Heart left ventricle (tissue), 16 donors: ENCODE results near the gene VPS26A. TPM values are rescaled to one million over a fixed set of nuclear protein-coding genes. Genes with fewer than 3 reads are reported as not detected.
A peak's percentile ranks its signal among the peaks of the same experiment; 100 is the strongest.

ENCODE experiments used
- ATAC-seq, 4 donors: fragments of 200-7000 bp; cut with Tn5 transposase; one replicate each; pipeline ENCODE4 v1.9.1; 2020 to 2022; ENCODE audit warnings: moderate library complexity in 4 of 4, mild to moderate bottlenecking in 3 of 4, moderate number of reproducible peaks in 1 of 4
- DNase-seq, 5 donors: peaks; one replicate each; pipeline ENCODE4 v3.0.0-alpha.2; 2020
- H3K27ac ChIP-seq, 12 donors: fragments of 200-600 bp; sonication (generic) in 4 of 12; one replicate each; pipeline versions ENCODE4 v1.5.0 to v1.8.0; 2016 to 2022; ENCODE audit warnings: mild to moderate bottlenecking in 2 of 12
- H3K27me3 ChIP-seq, 9 donors: fragments of 200-600 bp; sonication (generic) in 2 of 9; one replicate each; pipeline versions ENCODE4 v1.5.1 to v1.8.0; 2016 to 2022; ENCODE audit warnings: mild to moderate bottlenecking in 3 of 9
- H3K36me3 ChIP-seq, 9 donors: fragments of 200-600 bp; sonication (generic) in 2 of 9; one replicate each; pipeline versions ENCODE4 v1.5.0 to v1.8.0; 2018 to 2022; ENCODE audit warnings: mild to moderate bottlenecking in 2 of 9
- H3K4me1 ChIP-seq, 12 donors: fragments of 200-600 bp; sonication (generic) in 4 of 12; one replicate each; pipeline versions ENCODE4 v1.5.0 to v1.8.0; 2016 to 2022; ENCODE audit warnings: mild to moderate bottlenecking in 3 of 12
- H3K4me3 ChIP-seq, 12 donors: fragments of 200-600 bp; sonication (generic) in 4 of 12; one replicate each; pipeline versions ENCODE4 v1.5.0 to v1.8.0; 2017 to 2022; ENCODE audit warnings: mild to moderate bottlenecking in 9 of 12, moderate library complexity in 4 of 12
- H3K9me3 ChIP-seq, 12 donors: fragments of 200-600 bp; sonication (generic) in 4 of 12; one replicate each; pipeline versions ENCODE4 v1.5.0 to v1.8.0; 2016 to 2022; ENCODE audit warnings: mild to moderate bottlenecking in 1 of 12
- POLR2A ChIP-seq, 2 donors: fragments of 450-650 bp; IDR thresholded peaks; one replicate each; pipeline ENCODE4 v1.6.1; 2017; ENCODE audit warnings: antibody characterized with exemption in 2 of 2, mild to moderate bottlenecking in 2 of 2, moderate library complexity in 2 of 2
- WGBS, 4 donors: extraction: QIAGEN DNeasy Blood & Tissue Kit in 2 of 4; methylation state at CpG; one replicate each; pipeline versions ENCODE4 v1.1.5 to v1.1.7; 2013 to 2018; 5-methylcytosine and 5-hydroxymethylcytosine counted together
- intact Hi-C, 10 donors: fragments of 100-400 bp; cut with DNase I; formaldehyde crosslinking; loops; one replicate each; pipeline versions ENCODE4 v1.11.1 to v1.14.2; 2022
- polyA plus RNA-seq, 2 donors: library from polyadenylated mRNA; stranded (reverse); fragments of 200-250 nt; gene quantifications; one replicate each; pipeline ENCODE4 v1.2.3, GENCODE V29; 2013
- total RNA-seq, 9 donors: library from RNA; depleted of rRNA in 2 of 9; stranded (reverse); fragments of >200 nt in 2 of 9; fragmentation: NEBNext Ultra II Directional in 3 of 9; extraction: Animal tissue kit (Norgen Biotek cat#: 25700) in 3 of 9; gene quantifications; one replicate each; pipeline versions ENCODE4 v1.1.0 to v1.2.4, GENCODE V29; 2016 to 2023
- TF ChIP-seq, protein P1 (sequence below), 12 donors: fragments of 200-600 bp; sonication (generic) in 4 of 12; IDR thresholded peaks; one replicate each; pipeline versions ENCODE4 v1.5.0 to v1.8.0; 2018 to 2022; ENCODE audit warnings: antibody characterized with exemption in 12 of 12, mild to moderate bottlenecking in 5 of 12
- donor health status: ischemic (EF 13 %, LVEDD 7.1; RV severe dilation, severe dysfunction).
- donor health status: healthy with polysubstance abuse.
- donor health status: DM: no; HTN: yes; CAD: no.
- donor health status: DM: no; HTN: no; CAD: no.
- donor health status: ischemic (EF 25% LVEDD 6.9; RV normal size, moderate dysfunction).
- donor health status: ischemic (EF 25% LVEDD 5.7; RV mildly dilated, moderate dysfunction).
- donor health status: healthy.
- donor health status: DM: yes; HTN: yes; CAD: no.
- donor health status: ischemic (EF 35%, LVEDD 5.7; RV mildly dilated, moderate dysfunction).
- donor health status: nonischemic (EF 11% LVEDD 7.7; RV severe dilation, severe dysfunction).
- donor health status: DM: yes; HTN: yes; CAD: no.
- donor health status: PGD.
- donor health status: ischemic (EF 29% LVEDD 5.4; RV normal size, mild dysfunction).
- donor health status: nonischemic (EF 23%, LVEDD 6.1; RV moderate dilation, normal function).

VPS26A gene
- total and polyA plus RNA-seq, 11 donors, result 15.5 to 42.3 (median 34.4) TPM

DNA sequence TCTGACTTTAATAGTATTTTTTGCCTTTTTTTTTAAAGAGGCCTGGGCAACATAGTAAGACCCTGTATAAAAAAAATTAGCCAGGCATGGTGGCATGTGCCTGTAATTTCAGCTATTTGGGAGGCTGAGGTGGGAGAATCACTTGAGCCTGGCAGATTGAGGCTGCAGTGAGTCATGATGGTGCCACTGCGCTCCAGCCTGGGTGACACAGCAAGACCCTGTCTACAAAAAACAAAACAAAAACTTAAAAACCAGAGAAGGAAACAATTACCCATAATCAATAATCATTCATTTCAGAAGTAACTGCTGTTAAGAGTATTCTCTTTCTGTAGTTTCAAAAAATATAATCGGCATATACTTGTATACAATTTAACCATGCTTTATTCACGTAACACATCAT is 28.0 kb downstream of the VPS26A start:
- Histone ChIP-seq H3K27me3 (no peaks in the 10 kb centered on the region), H3K4me3 (no peak overlapping the region), H3K9me3 (no peaks in the 10 kb centered on the region), H3K4me1 (peaks cover 0 to 6% (median 0%) of the 10 kb centered on the region in 12 donors), H3K27ac (no peak overlapping the region), H3K36me3 (peaks cover 0 to 5% (median 1%) of the 10 kb centered on the region in 9 donors)
- TF ChIP-seq, protein P1, sequence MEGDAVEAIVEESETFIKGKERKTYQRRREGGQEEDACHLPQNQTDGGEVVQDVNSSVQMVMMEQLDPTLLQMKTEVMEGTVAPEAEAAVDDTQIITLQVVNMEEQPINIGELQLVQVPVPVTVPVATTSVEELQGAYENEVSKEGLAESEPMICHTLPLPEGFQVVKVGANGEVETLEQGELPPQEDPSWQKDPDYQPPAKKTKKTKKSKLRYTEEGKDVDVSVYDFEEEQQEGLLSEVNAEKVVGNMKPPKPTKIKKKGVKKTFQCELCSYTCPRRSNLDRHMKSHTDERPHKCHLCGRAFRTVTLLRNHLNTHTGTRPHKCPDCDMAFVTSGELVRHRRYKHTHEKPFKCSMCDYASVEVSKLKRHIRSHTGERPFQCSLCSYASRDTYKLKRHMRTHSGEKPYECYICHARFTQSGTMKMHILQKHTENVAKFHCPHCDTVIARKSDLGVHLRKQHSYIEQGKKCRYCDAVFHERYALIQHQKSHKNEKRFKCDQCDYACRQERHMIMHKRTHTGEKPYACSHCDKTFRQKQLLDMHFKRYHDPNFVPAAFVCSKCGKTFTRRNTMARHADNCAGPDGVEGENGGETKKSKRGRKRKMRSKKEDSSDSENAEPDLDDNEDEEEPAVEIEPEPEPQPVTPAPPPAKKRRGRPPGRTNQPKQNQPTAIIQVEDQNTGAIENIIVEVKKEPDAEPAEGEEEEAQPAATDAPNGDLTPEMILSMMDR (IDR thresholded peaks at IDR 0.05), result no peak
- no peak for TF ChIP-seq POLR2A (IDR thresholded peaks at IDR 0.05)
- DNase-seq (no peak), ATAC-seq (no peak)
- 95 to 98% (median 97%) methylated on average over 3 of the region's 3 CpGs for WGBS, 4 donors
- intact Hi-C loops, result no loop called here

DNA sequence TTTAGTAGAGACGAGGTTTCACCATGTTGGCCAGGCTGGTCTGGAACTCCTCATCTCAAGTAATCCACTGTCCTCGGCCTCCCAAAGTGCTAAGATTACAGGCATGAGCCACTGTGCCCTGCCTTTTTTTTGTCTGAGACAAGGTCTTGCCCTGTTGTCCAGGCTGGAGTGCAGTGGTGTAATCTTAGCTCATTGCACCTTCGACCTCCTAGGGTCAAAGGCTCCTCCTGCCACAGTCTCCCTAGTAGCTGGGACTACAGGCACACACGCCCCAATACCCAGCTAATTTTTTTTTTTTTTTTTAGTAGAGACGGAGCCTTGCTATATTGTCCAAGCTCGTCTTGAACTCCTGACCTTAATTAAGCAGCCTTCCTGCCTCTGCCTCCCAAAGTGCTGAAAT is 29.2 kb downstream of the VPS26A start:
- ATAC-seq (no peak), DNase-seq (no peak)
- H3K4me1 ChIP-seq, result no peaks in the 10 kb centered on the region
- no peak for TF ChIP-seq POLR2A (IDR thresholded peaks at IDR 0.05)
- TF ChIP-seq, protein P1 (IDR thresholded peaks at IDR 0.05), result no peak
- 85 to 92% (median 87%) methylated on average over 6 of the region's 6 CpGs for WGBS, 4 donors
- H3K9me3 ChIP-seq, result no peaks in the 10 kb centered on the region
- no peak overlapping the region for H3K27ac ChIP-seq
- H3K27me3 ChIP-seq, result no peaks in the 10 kb centered on the region
- peaks cover 0 to 18% (median 13%) of the 10 kb centered on the region in 9 donors for H3K36me3 ChIP-seq
- intact Hi-C loops, result no loop called here
- H3K4me3 ChIP-seq, result no peak overlapping the region

GRCh38 chr10:69160809-69161241 is 36.8 kb downstream of the VPS26A start:
- H3K4me1 ChIP-seq, result no peaks in the 10 kb centered on the region
- no peak overlapping the region for H3K27ac ChIP-seq
- WGBS, 4 donors, result 94 to 100% (median 98%) methylated on average over 2 of the region's 2 CpGs
- H3K36me3 ChIP-seq, result peaks cover 0 to 88% (median 71%) of the 10 kb centered on the region in 9 donors
- H3K27me3 ChIP-seq, result no peaks in the 10 kb centered on the region
- H3K9me3 ChIP-seq, result no peaks in the 10 kb centered on the region
- no peak for TF ChIP-seq POLR2A (IDR thresholded peaks at IDR 0.05)
- TF ChIP-seq, protein P1 (IDR thresholded peaks at IDR 0.05), result no peak
- intact Hi-C loops, result no loop called here
- DNase-seq, result no peak
- H3K4me3 ChIP-seq, result no peak overlapping the region
- no peak for ATAC-seq

DNA sequence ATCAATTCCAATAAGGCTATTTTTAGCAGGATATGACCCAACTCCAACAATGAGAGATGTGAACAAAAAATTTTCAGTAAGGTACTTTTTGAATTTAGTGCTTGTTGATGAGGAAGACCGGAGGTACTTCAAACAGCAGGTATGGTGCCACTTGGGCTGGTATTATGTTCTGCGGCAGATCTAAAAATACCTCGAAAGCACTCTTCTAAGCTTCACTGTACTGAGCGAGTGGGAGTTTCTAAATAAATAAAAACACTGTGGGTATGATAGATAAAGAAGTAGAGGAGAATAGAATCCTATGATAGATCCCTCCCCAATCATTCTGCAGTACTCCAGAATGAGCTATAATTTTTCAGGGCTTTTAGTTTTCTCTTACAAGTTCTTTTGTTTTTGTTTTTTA is 44.5 kb downstream of the VPS26A start:
- no peaks in the 10 kb centered on the region for H3K9me3 ChIP-seq
- no peaks in the 10 kb centered on the region for H3K27me3 ChIP-seq
- peaks cover 0 to 5% (median 0%) of the 10 kb centered on the region in 12 donors for H3K4me1 ChIP-seq
- H3K36me3 ChIP-seq, result peaks cover 0 to 96% (median 68%) of the 10 kb centered on the region in 9 donors
- ATAC-seq (peak in 2 of 4 donors; percentile 51 to 64), DNase-seq (no peak)
- 43 to 68% (median 61%) methylated on average over 4 of the region's 4 CpGs for WGBS, 4 donors
- TF ChIP-seq, protein P1 (IDR thresholded peaks at IDR 0.05), result no peak
- TF ChIP-seq POLR2A (IDR thresholded peaks at IDR 0.05), result no peak
- intact Hi-C loops, result no loop called here
- H3K4me3 ChIP-seq, result no peak overlapping the region
- no peak overlapping the region for H3K27ac ChIP-seq
